HepG2 (cell line): ENCODE measurements around the gene ADH1C. TPM values are rescaled to one million over a fixed set of nuclear protein-coding genes. Genes with fewer than 3 reads are reported as not detected.

Experiments
- ATAC-seq: fragments of 200-7000 bp; cut with Tn5 transposase; 3 replicates; pipeline ENCODE4 v1.9.1; 2020; ENCODE audit warnings: mild to moderate bottlenecking, moderate library complexity
- BruUV-seq: library from RNA; stranded (reverse); fragments of 400-500 nt; replicated peaks from 2 replicates; lab custom pipeline; 2021; lab: Mats Ljungman, UMichigan
- CTCF ChIA-PET: fragments of 300-600 bp; formaldehyde crosslinking; extraction: SDS; loops from one replicate; lab custom pipeline; 2021; ENCODE audit warnings: low total read pairs, inconsistent platforms, low intra/inter-chr PET ratio; lab: Yijun Ruan, JAX
- POLR2A ChIA-PET: fragments of 350-600 bp; sonication (Branson Sonifier 250); formaldehyde crosslinking; loops from one replicate; lab custom pipeline; 2020; ENCODE audit warnings: antibody characterized with exemption, inconsistent platforms; lab: Yijun Ruan, JAX
- DNase-seq: peaks from one replicate; pipeline ENCODE4 v3.0.0-alpha.2; 2015; ENCODE audit warnings: low spot score
- FAIRE-seq: peaks from 3 replicates; lab custom pipeline; 2011; peaks lifted over from hg19 to GRCh38; lab: Jason Lieb, UNC
- H2AFZ ChIP-seq: one replicate; pipeline ENCODE4 v1.6.1; 2011; ENCODE audit warnings: low read length, inconsistent platforms
- H3K27ac ChIP-seq: fragments of 300-600 bp; 3 replicates; pipeline ENCODE4 v1.8.0; 2011; ENCODE audit warnings: mixed run types, mild to moderate bottlenecking, mixed read lengths, low read length, inconsistent platforms; ENCODE audit not compliant: insufficient read depth; ENCODE audit errors: extremely low read length
- H3K27me3 ChIP-seq, 2 experiments: fragments of 200-600 bp in 1 of 2; 2 replicates in 1 of 2; 3 replicates in 1 of 2; pipeline versions ENCODE4 v1.6.0 to v1.8.0; 2011; ENCODE audit warnings: low read length in 2 of 2, mild to moderate bottlenecking in 2 of 2, moderate library complexity in 2 of 2, inconsistent platforms in 1 of 2; ENCODE audit not compliant: insufficient read depth in 2 of 2, control insufficient read depth in 1 of 2
- H3K36me3 ChIP-seq, 2 experiments: fragments of 200-600 bp in 1 of 2; replicated peaks in 1 of 2; 2 replicates in 1 of 2; 3 replicates in 1 of 2; pipeline versions ENCODE4 v1.5.1 to v1.8.0; 2011; ENCODE audit warnings: low read length in 2 of 2, inconsistent platforms in 1 of 2; ENCODE audit not compliant: insufficient read depth in 2 of 2, control insufficient read depth in 1 of 2
- H3K4me1 ChIP-seq: 2 replicates; pipeline ENCODE4 v1.5.1; 2012; ENCODE audit warnings: low read length, inconsistent platforms; ENCODE audit not compliant: insufficient read depth
- H3K4me2 ChIP-seq: 2 replicates; pipeline ENCODE4 v1.6.0; 2011; ENCODE audit warnings: low read depth, low read length, inconsistent platforms
- H3K4me3 ChIP-seq, 3 experiments: fragments of 200-600 bp in 1 of 3; sonication (generic), shearing (Covaris generic) in 1 of 3; replicated peaks in 1 of 3; 2 replicates each; pipeline ENCODE4 v1.5.1; 2011 to 2016; ENCODE audit warnings: low read length in 3 of 3, inconsistent platforms in 2 of 3, low read depth in 2 of 3, mild to moderate bottlenecking in 2 of 3, control low read depth in 1 of 3, mixed read lengths in 1 of 3; ENCODE audit not compliant: insufficient read depth in 1 of 3
- H3K79me2 ChIP-seq: one replicate; pipeline ENCODE4 v1.6.1; 2011; ENCODE audit warnings: low read length, inconsistent platforms; ENCODE audit not compliant: insufficient read depth
- H3K9ac ChIP-seq: 2 replicates; pipeline ENCODE4 v1.6.0; 2011; ENCODE audit warnings: mild to moderate bottlenecking, low read depth, low read length, inconsistent platforms; ENCODE audit not compliant: insufficient read depth
- H3K9me3 ChIP-seq: 2 replicates; pipeline ENCODE4 v1.5.1; 2012; ENCODE audit warnings: mild to moderate bottlenecking, low read length
- H4K20me1 ChIP-seq: 2 replicates; pipeline ENCODE4 v1.6.0; 2011; ENCODE audit warnings: inconsistent platforms, mild to moderate bottlenecking, low read length, moderate library complexity; ENCODE audit not compliant: insufficient read depth
- MAFF ChIP-seq: IDR thresholded peaks from 2 replicates; pipeline ENCODE4 v1.6.1; 2011; ENCODE audit warnings: low read depth, low read length, improper control_type of control experiment
- MAFK ChIP-seq, 2 experiments: IDR thresholded peaks in 1 of 2; conservative IDR thresholded peaks in 1 of 2; 2 replicates each; pipeline ENCODE4 v1.6.1; 2011; ENCODE audit warnings: improper control_type of control experiment in 2 of 2, low read length in 2 of 2
- NFRKB ChIP-seq: fragments of 450-650 bp; IDR thresholded peaks from 2 replicates; pipeline ENCODE4 v1.6.1; 2017
- SAFB2 ChIP-seq: sonication (generic); formaldehyde crosslinking; IDR thresholded peaks from 2 replicates; pipeline ENCODE4 v1.5.1; 2020; ENCODE audit warnings: missing genetic modification reagents, low read depth, mild to moderate bottlenecking, borderline replicate concordance
- SRF ChIP-seq: IDR thresholded peaks from 2 replicates; pipeline ENCODE4 v1.6.1; 2011; ENCODE audit warnings: mild to moderate bottlenecking, low read depth, low read length, moderate library complexity
- ZFP36 ChIP-seq: fragments of 150-350 bp; IDR thresholded peaks from 2 replicates; pipeline ENCODE4 v1.6.1; 2018; ENCODE audit warnings: borderline replicate concordance, low read length, low read depth; ENCODE audit not compliant: partially characterized antibody
- ZFY ChIP-seq: sonication (generic); formaldehyde crosslinking; IDR thresholded peaks from 2 replicates; pipeline ENCODE4 v1.4.0; 2020; ENCODE audit warnings: missing genetic modification reagents
- ZSCAN30 ChIP-seq: sonication (generic); formaldehyde crosslinking; IDR thresholded peaks from 2 replicates; pipeline ENCODE4 v1.5.0; 2020; ENCODE audit warnings: mild to moderate bottlenecking, missing genetic modification reagents
- WGBS: methylation state at CpG from one replicate; pipeline ENCODE4 v1.1.6; 2017; ENCODE audit warnings: low lambda C conversion rate; 5-methylcytosine and 5-hydroxymethylcytosine counted together
- in situ Hi-C: cut with HindIII; loops from 2 replicates; pipeline ENCODE4 v1.10.0; 2017; ENCODE audit warnings: low pct_unique_long_range_greater_than_20kb; ENCODE audit not compliant: extremely low pct_ligation_motif_present
- intact Hi-C: fragments of 100-400 bp; cut with micrococcal nuclease; formaldehyde crosslinking; loops from one replicate; pipeline ENCODE4 v1.10.0; 2022; ENCODE audit not compliant: unreplicated experiment
- polyA plus RNA-seq, 8 experiments: library from polyadenylated mRNA; depleted of rRNA in 3 of 8; stranded (reverse) in 7 of 8; unstranded in 1 of 8; fragments of >200 nt; fragmentation: Illumina TruSeq in 4 of 8; extraction: Trizol in 4 of 8; gene quantifications; 2 replicates each; pipeline versions ENCODE4 v1.2.1 to v1.2.3, GENCODE V29; 2011 to 2016; ENCODE audit warnings: low read depth in 4 of 8, missing spikeins in 1 of 8, mixed read lengths in 1 of 8; ENCODE audit not compliant: insufficient read depth in 1 of 8
- total RNA-seq, 5 experiments: library from RNA; depleted of rRNA; stranded (reverse); fragments of >200 nt; fragmentation: Illumina TruSeq; extraction: Trizol; gene quantifications; 2 replicates each; pipeline ENCODE4 v1.2.3, GENCODE V29; 2016; ENCODE audit warnings: low read depth in 1 of 5
- TF ChIP-seq, protein P1 (sequence below): IDR thresholded peaks from 2 replicates; pipeline ENCODE4 v1.4.0; 2020; ENCODE audit warnings: mild to moderate bottlenecking, missing genetic modification reagents
- TF ChIP-seq, protein P2 (sequence below): sonication (generic); formaldehyde crosslinking; IDR thresholded peaks from 2 replicates; pipeline ENCODE4 v1.9.0; 2022; ENCODE audit warnings: low read depth, missing genetic modification reagents
- TF ChIP-seq, protein P3 (sequence below), 2 experiments: IDR thresholded peaks; 2 replicates each; pipeline ENCODE4 v1.6.1; 2011 to 2012; ENCODE audit warnings: low read length in 2 of 2, borderline replicate concordance in 1 of 2, low read depth in 1 of 2, mild to moderate bottlenecking in 1 of 2, moderate library complexity in 1 of 2

The ADH1C gene
- total and polyA plus RNA-seq, 2 of the 13 experiments (the other 11 are each of a cell fraction or from before 2014, with no cell fraction given) = not detected

DNA sequence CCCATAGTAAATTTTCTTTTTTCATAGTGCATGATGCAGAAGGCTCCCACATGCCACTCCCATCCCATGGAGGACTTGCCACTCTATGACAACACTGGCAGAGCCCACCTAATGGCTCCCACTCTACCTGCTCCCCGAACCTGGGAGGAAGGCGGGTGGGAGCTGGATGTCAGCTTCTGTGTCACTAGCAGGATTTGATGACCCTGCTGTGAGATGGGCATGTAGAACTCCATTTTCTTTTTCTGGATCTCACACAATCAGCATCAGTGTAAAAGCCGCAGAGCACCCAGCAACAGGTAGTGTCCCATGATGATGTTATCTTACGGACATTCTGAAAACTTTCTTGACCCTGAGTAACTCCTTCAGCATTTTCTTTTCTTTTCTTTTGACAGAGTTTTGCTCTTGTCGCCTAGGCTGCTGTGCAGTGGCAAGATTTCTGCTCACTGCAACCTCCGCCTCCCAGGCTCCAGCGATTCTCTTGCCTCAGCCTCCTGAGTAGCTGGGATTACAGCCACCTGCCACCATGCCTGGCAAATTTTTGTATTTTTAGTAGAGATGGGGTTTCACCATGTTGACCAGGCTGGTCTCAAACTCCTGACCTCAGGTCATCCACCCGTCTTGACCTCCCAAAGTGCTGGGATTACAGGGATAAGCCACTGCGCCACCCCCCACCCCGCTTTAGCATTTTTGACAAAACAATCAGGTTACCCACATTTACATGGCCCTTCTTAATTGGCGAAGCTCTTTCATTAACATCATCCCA lies 46.7 kb downstream of the ADH1C start (continued):
- TF ChIP-seq, protein P1, sequence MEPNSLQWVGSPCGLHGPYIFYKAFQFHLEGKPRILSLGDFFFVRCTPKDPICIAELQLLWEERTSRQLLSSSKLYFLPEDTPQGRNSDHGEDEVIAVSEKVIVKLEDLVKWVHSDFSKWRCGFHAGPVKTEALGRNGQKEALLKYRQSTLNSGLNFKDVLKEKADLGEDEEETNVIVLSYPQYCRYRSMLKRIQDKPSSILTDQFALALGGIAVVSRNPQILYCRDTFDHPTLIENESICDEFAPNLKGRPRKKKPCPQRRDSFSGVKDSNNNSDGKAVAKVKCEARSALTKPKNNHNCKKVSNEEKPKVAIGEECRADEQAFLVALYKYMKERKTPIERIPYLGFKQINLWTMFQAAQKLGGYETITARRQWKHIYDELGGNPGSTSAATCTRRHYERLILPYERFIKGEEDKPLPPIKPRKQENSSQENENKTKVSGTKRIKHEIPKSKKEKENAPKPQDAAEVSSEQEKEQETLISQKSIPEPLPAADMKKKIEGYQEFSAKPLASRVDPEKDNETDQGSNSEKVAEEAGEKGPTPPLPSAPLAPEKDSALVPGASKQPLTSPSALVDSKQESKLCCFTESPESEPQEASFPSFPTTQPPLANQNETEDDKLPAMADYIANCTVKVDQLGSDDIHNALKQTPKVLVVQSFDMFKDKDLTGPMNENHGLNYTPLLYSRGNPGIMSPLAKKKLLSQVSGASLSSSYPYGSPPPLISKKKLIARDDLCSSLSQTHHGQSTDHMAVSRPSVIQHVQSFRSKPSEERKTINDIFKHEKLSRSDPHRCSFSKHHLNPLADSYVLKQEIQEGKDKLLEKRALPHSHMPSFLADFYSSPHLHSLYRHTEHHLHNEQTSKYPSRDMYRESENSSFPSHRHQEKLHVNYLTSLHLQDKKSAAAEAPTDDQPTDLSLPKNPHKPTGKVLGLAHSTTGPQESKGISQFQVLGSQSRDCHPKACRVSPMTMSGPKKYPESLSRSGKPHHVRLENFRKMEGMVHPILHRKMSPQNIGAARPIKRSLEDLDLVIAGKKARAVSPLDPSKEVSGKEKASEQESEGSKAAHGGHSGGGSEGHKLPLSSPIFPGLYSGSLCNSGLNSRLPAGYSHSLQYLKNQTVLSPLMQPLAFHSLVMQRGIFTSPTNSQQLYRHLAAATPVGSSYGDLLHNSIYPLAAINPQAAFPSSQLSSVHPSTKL = no peak
- TF ChIP-seq, protein P2, sequence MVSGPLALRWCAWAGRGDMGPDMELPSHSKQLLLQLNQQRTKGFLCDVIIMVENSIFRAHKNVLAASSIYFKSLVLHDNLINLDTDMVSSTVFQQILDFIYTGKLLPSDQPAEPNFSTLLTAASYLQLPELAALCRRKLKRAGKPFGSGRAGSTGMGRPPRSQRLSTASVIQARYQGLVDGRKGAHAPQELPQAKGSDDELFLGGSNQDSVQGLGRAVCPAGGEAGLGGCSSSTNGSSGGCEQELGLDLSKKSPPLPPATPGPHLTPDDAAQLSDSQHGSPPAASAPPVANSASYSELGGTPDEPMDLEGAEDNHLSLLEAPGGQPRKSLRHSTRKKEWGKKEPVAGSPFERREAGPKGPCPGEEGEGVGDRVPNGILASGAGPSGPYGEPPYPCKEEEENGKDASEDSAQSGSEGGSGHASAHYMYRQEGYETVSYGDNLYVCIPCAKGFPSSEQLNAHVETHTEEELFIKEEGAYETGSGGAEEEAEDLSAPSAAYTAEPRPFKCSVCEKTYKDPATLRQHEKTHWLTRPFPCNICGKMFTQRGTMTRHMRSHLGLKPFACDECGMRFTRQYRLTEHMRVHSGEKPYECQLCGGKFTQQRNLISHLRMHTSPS = no peak
- no peak for TF ChIP-seq ZFY

DNA sequence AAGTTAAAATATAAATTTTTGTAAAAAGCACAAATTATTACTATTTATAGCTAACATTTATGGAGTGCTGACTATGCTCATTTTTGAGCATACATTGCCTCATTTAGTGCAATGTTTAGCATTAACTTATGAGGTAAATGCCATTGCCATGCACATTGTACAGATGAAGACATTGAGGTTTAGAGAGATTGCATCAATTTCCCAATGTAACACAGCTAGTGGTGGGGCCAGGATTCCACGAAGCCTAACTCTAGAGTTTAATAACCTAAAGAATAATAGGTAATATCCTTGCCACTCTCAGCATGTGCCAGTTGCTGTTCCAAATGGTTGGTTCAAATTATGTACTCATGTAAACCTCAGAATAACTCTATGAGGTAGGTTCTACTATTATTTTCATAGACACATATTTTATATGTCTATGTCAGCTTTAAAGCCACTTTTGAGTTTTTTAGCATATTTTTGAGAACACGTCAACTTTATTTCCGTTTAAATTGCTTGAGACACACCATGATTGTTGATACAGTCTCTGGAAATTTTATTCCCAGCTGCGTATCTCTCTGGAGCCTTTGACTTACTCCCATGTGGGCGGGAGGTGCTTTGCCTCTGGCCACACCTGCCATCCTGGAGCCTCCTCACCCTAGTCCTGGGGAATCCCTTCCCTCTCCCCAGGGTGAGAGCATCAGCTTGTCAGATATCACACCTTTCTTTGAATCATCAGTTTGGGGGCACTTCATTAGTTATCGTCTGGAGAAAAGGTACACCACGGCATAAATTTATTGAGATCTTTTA lies 51.0 kb downstream of the ADH1C start:
- CTCF ChIA-PET = no interaction called here
- TF ChIP-seq NFRKB (no peak), MAFF (peak; percentile 58), ZFP36 (no peak), SRF (no peak), ZSCAN30 (CRISPR knock-in tag) (no peak), SAFB2 (CRISPR knock-in tag) (no peak), MAFK (conservative IDR thresholded peaks at IDR 0.05 in 1 of 2, IDR thresholded peaks at IDR 0.05 in 1 of 2; ENCODE audit: low read length in 2 of 2) (peak; percentile 32 to 75; a peak in 2 of 4 replicates)
- TF ChIP-seq, protein P3, sequence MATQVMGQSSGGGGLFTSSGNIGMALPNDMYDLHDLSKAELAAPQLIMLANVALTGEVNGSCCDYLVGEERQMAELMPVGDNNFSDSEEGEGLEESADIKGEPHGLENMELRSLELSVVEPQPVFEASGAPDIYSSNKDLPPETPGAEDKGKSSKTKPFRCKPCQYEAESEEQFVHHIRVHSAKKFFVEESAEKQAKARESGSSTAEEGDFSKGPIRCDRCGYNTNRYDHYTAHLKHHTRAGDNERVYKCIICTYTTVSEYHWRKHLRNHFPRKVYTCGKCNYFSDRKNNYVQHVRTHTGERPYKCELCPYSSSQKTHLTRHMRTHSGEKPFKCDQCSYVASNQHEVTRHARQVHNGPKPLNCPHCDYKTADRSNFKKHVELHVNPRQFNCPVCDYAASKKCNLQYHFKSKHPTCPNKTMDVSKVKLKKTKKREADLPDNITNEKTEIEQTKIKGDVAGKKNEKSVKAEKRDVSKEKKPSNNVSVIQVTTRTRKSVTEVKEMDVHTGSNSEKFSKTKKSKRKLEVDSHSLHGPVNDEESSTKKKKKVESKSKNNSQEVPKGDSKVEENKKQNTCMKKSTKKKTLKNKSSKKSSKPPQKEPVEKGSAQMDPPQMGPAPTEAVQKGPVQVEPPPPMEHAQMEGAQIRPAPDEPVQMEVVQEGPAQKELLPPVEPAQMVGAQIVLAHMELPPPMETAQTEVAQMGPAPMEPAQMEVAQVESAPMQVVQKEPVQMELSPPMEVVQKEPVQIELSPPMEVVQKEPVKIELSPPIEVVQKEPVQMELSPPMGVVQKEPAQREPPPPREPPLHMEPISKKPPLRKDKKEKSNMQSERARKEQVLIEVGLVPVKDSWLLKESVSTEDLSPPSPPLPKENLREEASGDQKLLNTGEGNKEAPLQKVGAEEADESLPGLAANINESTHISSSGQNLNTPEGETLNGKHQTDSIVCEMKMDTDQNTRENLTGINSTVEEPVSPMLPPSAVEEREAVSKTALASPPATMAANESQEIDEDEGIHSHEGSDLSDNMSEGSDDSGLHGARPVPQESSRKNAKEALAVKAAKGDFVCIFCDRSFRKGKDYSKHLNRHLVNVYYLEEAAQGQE (IDR thresholded peaks at IDR 0.05; ENCODE audit: borderline replicate concordance in 1 of 2, low read depth in 1 of 2, low read length in 2 of 2) = no peak

More for the DNA sequence above, 51.0 kb downstream of the ADH1C start:
- 69% methylated on average over 7 of the region's 7 CpGs for WGBS
- no peak for ATAC-seq
- DNase-seq = no peak
- no peak overlapping the region for H3K4me2 ChIP-seq
- H3K79me2 ChIP-seq = no peaks in the 10 kb centered on the region
- no peaks in the 10 kb centered on the region for H4K20me1 ChIP-seq
- H3K27me3 ChIP-seq = no peaks in the 10 kb centered on the region
- H3K27ac ChIP-seq = no peak overlapping the region
- in situ Hi-C loops (no loop called here), intact Hi-C loops (no loop called here)
- no peak overlapping the region for H3K4me3 ChIP-seq
- FAIRE-seq = no peak
- H3K9ac ChIP-seq = no peak overlapping the region
- no TSS peak for BruUV-seq
- no peaks in the 10 kb centered on the region for H3K9me3 ChIP-seq
- no peak overlapping the region for H2AFZ ChIP-seq
- H3K36me3 ChIP-seq = no peaks in the 10 kb centered on the region
- POLR2A ChIA-PET = no interaction called here
- peaks cover 7% of the 10 kb centered on the region; the same call in 1 of the 2 replicates for H3K4me1 ChIP-seq
